Endothelial cell of umbilical vein (primary cell): ENCODE results near the gene TTLL13.

Experiments
- CTCF ChIP-seq, 2 donors: IDR thresholded peaks; 1 replicate in 1 of 2; 2 replicates in 1 of 2; pipeline ENCODE4 v1.5.1; 2011; ENCODE audit warnings: low read length in 2 of 2, mild to moderate bottlenecking in 2 of 2, moderate library complexity in 2 of 2, control low read depth in 1 of 2, inconsistent platforms in 1 of 2, low read depth in 1 of 2; ENCODE audit not compliant: insufficient read depth in 1 of 2; ENCODE audit errors: extremely low read depth in 1 of 2
- EZH2 ChIP-seq: IDR thresholded peaks from 2 replicates; pipeline ENCODE4 v1.6.1; 2012; ENCODE audit warnings: borderline replicate concordance, low read depth, mild to moderate bottlenecking, moderate library complexity, low read length, inconsistent platforms; ENCODE audit not compliant: severe bottlenecking
- FOS ChIP-seq: IDR thresholded peaks from 2 replicates; pipeline ENCODE4 v1.6.1; 2011; ENCODE audit warnings: mild to moderate bottlenecking, low read length, moderate library complexity, borderline replicate concordance; ENCODE audit not compliant: insufficient read depth
- GATA2 ChIP-seq: IDR thresholded peaks from 2 replicates; pipeline ENCODE4 v1.7.0; 2011; ENCODE audit warnings: low read depth, mild to moderate bottlenecking, moderate library complexity, mixed read lengths, low read length; ENCODE audit not compliant: insufficient read length, insufficient read depth
- JUN ChIP-seq: IDR thresholded peaks from 2 replicates; pipeline ENCODE4 v1.6.1; 2011; ENCODE audit warnings: borderline replicate concordance, low read depth; ENCODE audit not compliant: insufficient read length, insufficient read depth
- MAX ChIP-seq: IDR thresholded peaks from 2 replicates; pipeline ENCODE4 v1.6.1; 2011; ENCODE audit not compliant: insufficient read depth, insufficient read length
- MYC ChIP-seq: IDR thresholded peaks from one replicate; pipeline ENCODE4 v1.6.1; 2011; ENCODE audit warnings: mild to moderate bottlenecking, low read depth, low read length
- POLR2A ChIP-seq: IDR thresholded peaks from 2 replicates; pipeline ENCODE4 v1.6.1; 2012; ENCODE audit warnings: low read depth, mild to moderate bottlenecking, control low read depth, low read length
- POLR2AphosphoS5 ChIP-seq: IDR thresholded peaks from 2 replicates; pipeline ENCODE4 v1.6.1; 2012; ENCODE audit warnings: low read depth, mild to moderate bottlenecking, control low read depth, low read length, moderate library complexity; ENCODE audit not compliant: insufficient read depth

GRCh38 chr15:90207252-90207651 is 42.1 kb upstream of the TTLL13 start:
- TF ChIP-seq EZH2 (no peak), POLR2AphosphoS5 (no peak), CTCF (IDR thresholded peaks at IDR 0.05; ENCODE audit: extremely low read depth in 1 of 2, insufficient read depth in 1 of 2, low read depth in 1 of 2, low read length in 2 of 2) (no peak), POLR2A (no peak), FOS (no peak), MAX (no peak), GATA2 (no peak), MYC (no peak), JUN (no peak)
